Measurements from ENCODE around the gene DTWD2. TPM values are rescaled to one million over a fixed set of nuclear protein-coding genes. Genes with fewer than 3 reads are reported as not detected.

DTWD2 gene
- polyA plus RNA-seq, 1 experiment: 1.9 TPM

GRCh38 chr5:118937393-118938061 lies 50.8 kb downstream of the DTWD2 start:
- CTCF ChIA-PET: no interaction called here
- TF ChIP-seq, protein P1, sequence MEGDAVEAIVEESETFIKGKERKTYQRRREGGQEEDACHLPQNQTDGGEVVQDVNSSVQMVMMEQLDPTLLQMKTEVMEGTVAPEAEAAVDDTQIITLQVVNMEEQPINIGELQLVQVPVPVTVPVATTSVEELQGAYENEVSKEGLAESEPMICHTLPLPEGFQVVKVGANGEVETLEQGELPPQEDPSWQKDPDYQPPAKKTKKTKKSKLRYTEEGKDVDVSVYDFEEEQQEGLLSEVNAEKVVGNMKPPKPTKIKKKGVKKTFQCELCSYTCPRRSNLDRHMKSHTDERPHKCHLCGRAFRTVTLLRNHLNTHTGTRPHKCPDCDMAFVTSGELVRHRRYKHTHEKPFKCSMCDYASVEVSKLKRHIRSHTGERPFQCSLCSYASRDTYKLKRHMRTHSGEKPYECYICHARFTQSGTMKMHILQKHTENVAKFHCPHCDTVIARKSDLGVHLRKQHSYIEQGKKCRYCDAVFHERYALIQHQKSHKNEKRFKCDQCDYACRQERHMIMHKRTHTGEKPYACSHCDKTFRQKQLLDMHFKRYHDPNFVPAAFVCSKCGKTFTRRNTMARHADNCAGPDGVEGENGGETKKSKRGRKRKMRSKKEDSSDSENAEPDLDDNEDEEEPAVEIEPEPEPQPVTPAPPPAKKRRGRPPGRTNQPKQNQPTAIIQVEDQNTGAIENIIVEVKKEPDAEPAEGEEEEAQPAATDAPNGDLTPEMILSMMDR (IDR thresholded peaks at IDR 0.05; ENCODE audit: low read depth, low read length): no peak
- no peaks in the 10 kb centered on the region for H3K9me3 ChIP-seq (ENCODE audit: control insufficient read depth, insufficient read depth, low read length)
- no peak overlapping the region for H3K27ac ChIP-seq (ENCODE audit: low read depth, low read length)
- no peak overlapping the region for H3K4me3 ChIP-seq (ENCODE audit: low read depth, low read length)
- no peaks in the 10 kb centered on the region for H3K27me3 ChIP-seq (ENCODE audit: control insufficient read depth, insufficient read depth, low read length)
- POLR2A ChIA-PET: no interaction called here
- no peak for DNase-seq (ENCODE audit: low read depth, low spot score)

DNA sequence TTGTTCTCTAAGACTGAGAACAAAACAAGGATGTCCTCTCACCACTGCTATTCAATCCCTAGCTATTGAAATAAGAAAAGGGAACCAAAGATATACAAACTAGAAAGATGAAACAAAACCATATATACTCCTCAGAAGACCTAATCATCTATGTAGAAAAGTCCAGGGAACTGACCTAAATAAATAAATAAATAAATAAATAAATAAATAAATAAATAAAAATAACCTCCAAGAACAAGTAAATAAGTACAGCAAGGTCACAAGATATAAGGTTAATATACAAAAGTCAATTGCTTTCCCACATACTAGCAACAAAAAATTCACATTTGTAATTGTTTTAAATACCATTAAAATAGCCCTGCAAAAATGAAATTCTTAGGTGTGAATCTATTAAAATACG lies 54.6 kb downstream of the DTWD2 start:
- POLR2A ChIA-PET: no interaction called here
- H3K27ac ChIP-seq (ENCODE audit: low read depth, low read length): no peak overlapping the region
- CTCF ChIA-PET: no interaction called here
- no peaks in the 10 kb centered on the region for H3K9me3 ChIP-seq (ENCODE audit: control insufficient read depth, insufficient read depth, low read length)
- TF ChIP-seq, protein P1 (IDR thresholded peaks at IDR 0.05; ENCODE audit: low read depth, low read length): no peak
- no peaks in the 10 kb centered on the region for H3K27me3 ChIP-seq (ENCODE audit: control insufficient read depth, insufficient read depth, low read length)
- no peak overlapping the region for H3K4me3 ChIP-seq (ENCODE audit: low read depth, low read length)
- no peak for DNase-seq (ENCODE audit: low read depth, low spot score)

- DNase-seq (ENCODE audit: low read depth, low spot score): no peak
- H3K4me3 ChIP-seq (ENCODE audit: low read depth, low read length): no peak overlapping the region
- no peak overlapping the region for H3K27ac ChIP-seq (ENCODE audit: low read depth, low read length)
- H3K9me3 ChIP-seq (ENCODE audit: control insufficient read depth, insufficient read depth, low read length): no peaks in the 10 kb centered on the region
- CTCF ChIA-PET: no interaction called here
- no peaks in the 10 kb centered on the region for H3K27me3 ChIP-seq (ENCODE audit: control insufficient read depth, insufficient read depth, low read length)
- TF ChIP-seq, protein P1 (IDR thresholded peaks at IDR 0.05; ENCODE audit: low read depth, low read length): no peak
- POLR2A ChIA-PET: no interaction called here
Observed at GRCh38 chr5:118931564-118931963, 56.8 kb downstream of the DTWD2 start.

DNA sequence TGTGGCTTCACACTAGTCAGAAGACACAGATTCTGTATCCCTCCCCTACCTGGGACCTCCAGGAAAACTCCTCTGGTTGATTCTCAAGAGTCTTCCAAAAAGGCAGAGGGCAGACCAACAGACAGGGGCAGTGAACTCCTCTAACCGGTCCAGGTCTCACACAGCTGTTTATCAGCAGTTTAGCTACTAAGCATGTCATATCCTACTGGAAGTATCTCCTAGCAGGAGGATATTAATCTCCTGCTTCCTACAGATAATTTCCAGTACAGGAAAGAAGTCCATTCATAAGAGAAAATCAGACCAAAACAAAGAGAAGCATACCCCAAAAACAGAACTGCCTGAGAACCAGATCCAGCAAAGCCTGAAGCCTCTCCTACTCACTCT lies 64.3 kb downstream of the DTWD2 start:
- ChIA-PET POLR2A (no interaction called here), CTCF (no interaction called here)
- H3K27me3 ChIP-seq (ENCODE audit: control insufficient read depth, insufficient read depth, low read length): no peaks in the 10 kb centered on the region
- no peak overlapping the region for H3K4me3 ChIP-seq (ENCODE audit: low read depth, low read length)
- DNase-seq (ENCODE audit: low read depth, low spot score): no peak
- no peaks in the 10 kb centered on the region for H3K9me3 ChIP-seq (ENCODE audit: control insufficient read depth, insufficient read depth, low read length)
- TF ChIP-seq, protein P1 (IDR thresholded peaks at IDR 0.05; ENCODE audit: low read depth, low read length): no peak
- no peak overlapping the region for H3K27ac ChIP-seq (ENCODE audit: low read depth, low read length)

DNA sequence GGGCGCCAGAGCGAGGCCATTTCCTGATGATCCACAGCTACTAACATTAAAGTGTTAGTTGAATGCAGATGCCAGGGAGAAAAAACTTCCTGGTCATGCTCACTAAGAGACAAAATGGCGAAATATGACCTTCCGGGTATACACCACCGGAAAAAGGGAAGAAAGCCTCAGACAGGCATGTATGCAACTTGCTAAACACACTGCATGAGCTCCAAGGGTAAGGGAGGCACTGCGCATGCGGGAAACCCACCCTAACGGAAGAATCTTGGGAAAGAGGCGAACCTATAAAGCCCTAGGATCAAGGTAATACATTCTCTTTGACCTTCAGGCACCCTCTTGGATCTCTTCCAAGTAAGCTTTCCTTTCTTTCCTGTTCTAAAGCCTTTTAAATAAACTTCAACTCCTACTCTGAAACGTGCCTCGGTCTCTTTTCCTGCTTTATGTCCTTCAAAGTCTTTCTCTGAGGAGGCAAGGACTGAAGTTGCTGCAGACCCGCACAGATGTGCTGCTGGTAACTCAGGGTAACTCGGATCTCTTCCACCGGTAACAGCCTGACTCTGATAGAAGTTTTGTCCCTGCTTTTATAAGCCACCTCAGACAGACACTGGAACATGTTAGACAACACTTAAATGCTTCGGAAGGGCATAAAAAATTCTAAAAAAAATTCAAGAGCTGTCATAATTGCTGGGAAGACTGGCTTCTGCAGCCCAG lies 64.9 kb downstream of the DTWD2 start:
- TF ChIP-seq, protein P1 (IDR thresholded peaks at IDR 0.05; ENCODE audit: low read depth, low read length): no peak
- Histone ChIP-seq H3K4me3 (ENCODE audit: low read depth, low read length) (no peak overlapping the region), H3K27ac (ENCODE audit: low read depth, low read length) (no peak overlapping the region), H3K9me3 (ENCODE audit: control insufficient read depth, insufficient read depth, low read length) (no peaks in the 10 kb centered on the region), H3K27me3 (ENCODE audit: control insufficient read depth, insufficient read depth, low read length) (no peaks in the 10 kb centered on the region)
- ChIA-PET POLR2A (no interaction called here), CTCF (interaction anchor here (1.2 kb wide), 1 partner anchor 33 kb away, joined by 4 read pairs; no protein-coding TSS in a partner anchor)
- DNase-seq (ENCODE audit: low read depth, low spot score): no peak
